GM19468 (cell line): Measurements from ENCODE around the gene INO80B.
A peak's percentile ranks its signal among the peaks of the same experiment; 100 is the strongest.
"Not testable (repeated sequence)": the region's sequence is repeated elsewhere in the genome, so short reads cannot be mapped to it uniquely, and the experiment has no call there.

Source experiments
- ATAC-seq: cut with Tn5 transposase; IDR thresholded peaks from one replicate; pipeline ENCODE4 v1.9.1; 2021; ENCODE audit warnings: mild to moderate bottlenecking, moderate library complexity, moderate number of reproducible peaks; ENCODE audit not compliant: unreplicated experiment; ENCODE audit errors: extremely low read depth

Gene INO80B

DNA sequence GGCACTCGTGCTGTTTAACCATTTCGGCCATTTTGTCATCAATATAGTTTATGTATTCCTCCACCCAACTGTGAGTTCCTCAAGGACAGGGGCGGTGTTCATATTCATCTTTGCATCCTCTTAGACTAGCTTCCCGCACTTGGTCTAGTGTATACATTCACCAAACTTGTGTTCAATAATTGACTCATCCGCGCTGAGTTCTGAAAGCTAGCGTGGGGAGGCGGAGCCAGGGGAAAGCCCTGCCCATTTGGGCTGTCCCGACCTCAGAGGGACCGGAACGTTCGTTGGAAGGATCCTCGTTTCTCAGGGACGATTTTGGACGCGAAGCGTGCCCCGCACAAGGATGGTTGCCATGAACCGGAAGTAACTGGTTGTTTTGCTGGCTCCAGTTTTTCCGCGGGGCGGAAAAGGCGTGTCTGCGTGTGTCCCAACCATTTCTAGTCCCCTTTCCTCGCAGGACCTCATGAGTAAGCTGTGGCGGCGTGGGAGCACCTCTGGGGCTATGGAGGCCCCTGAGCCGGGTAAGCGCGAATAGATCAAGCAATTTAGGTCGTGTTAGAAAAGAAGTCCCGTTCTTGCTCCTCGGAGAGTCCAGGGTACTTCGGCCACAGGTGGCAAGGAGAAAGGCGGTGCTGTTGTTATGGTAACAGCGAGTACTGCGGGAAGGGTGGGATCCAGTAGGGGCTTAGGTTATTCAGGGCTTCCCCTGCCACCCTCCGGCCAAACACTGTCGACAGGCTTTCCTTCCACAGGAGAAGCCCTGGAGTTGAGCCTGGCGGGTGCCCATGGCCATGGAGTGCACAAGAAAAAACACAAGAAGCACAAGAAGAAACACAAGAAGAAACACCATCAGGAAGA is at the start of gene INO80B:
INO80B (plus strand) TSS at position 434 of the 858 bp plus-strand sequence; CDS start at position 464, 30 bp downstream.
- ATAC-seq: peak; percentile 29

GRCh38 chr2:74406035-74406434 is 48.9 kb upstream of the INO80B start:
- no peak for ATAC-seq

- no peak for ATAC-seq
Measured at GRCh38 chr2:74407682-74408081, 47.2 kb upstream of the INO80B start.

- no peak for ATAC-seq
Measured at GRCh38 chr2:74413001-74413698, 41.7 kb upstream of the INO80B start.

GRCh38 chr2:74414441-74414840 is 40.4 kb upstream of the INO80B start:
- no peak for ATAC-seq

DNA sequence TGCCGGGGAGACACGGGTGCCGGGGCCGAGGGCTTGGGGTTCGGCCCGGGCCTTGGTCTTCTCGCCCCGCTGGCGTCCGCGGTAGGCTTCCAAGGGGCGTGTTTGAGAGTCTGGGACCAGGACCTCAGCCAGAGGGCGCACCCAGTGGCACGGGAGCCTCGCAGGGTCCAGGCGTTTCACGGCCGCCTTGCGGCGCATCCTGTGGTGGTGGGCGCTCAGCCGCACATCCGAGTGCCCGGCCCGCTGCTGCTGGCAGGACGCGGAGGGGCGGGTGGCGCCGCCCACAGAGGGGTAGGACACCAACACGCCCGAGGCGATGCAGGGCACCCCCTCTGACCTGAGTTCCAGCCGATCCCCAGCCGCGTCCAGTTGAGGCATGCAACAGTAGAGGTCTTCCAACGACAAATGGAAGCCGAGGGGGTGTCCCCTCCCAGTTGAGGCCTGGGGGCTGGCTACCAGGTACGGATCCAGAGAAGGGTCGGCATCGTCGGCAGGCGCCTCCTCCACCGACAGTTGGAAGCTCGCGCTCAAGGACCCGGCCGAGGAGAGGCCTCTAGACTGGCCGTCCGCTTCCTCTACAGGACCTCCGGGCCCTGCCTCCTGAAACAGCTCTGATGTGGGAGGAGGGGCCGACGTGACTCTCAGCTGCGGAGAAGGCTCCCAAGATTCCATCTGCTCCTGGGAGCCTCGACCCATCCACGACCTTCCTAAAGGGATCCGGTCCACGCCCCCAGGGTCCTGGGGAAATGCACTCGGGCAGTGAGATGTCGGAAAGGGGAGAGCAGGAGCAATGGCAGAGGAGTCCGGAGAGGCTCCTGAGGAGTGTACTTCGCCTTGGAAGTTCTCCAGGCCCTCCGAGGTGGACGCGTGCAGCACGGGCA is 39.8 kb upstream of the INO80B start:
- no peak for ATAC-seq

DNA sequence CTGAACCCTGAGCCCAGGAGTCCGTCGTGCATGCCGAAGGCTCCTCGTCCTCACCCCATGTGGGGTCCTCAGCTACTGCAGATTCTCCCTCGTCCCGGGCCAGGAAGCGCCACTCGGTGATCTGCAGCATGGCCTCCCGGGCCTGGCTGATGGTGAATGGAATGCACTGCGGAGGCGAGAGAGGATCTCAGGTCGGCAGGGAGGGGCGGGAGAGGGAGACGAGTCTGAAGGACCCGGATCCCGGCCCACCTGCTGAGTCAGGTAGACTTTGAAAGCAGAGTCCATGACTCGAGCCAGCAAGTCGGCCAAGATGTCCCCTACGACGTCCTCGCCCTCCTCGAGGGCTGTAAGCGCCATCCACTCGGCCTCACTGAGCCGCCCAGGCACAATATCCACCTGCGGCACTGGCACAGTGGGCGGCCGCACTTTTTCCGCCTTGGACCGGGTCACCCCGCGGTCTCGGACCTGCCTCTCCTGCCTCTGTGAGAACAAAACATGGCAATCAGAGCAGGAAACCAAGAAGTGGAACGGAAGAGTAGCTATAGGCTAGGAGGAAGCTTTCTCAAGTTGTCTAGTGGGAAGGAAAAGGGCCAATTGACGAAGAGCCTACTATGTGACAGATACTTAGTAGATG is 39.0 kb upstream of the INO80B start:
- ATAC-seq: no peak

DNA sequence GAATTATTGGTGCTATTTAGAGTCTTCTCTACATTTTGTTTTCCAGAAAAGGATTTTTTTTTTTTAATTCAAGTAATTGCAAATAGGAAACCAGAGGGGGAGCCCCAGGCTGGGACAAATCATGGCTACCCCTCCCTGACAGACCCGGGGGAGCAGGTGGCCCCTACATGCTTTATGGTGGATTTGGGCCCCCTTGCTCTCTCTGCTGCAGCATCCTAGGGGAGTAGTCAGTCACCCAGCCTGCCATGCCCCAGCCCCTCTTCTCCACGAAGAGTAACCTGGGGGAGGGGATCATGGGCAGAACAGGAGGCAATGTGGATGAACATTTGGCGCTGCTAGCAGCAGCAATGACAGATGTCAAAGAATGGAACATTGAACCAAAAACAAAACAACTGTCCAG is 38.1 kb upstream of the INO80B start:
- no peak for ATAC-seq

DNA sequence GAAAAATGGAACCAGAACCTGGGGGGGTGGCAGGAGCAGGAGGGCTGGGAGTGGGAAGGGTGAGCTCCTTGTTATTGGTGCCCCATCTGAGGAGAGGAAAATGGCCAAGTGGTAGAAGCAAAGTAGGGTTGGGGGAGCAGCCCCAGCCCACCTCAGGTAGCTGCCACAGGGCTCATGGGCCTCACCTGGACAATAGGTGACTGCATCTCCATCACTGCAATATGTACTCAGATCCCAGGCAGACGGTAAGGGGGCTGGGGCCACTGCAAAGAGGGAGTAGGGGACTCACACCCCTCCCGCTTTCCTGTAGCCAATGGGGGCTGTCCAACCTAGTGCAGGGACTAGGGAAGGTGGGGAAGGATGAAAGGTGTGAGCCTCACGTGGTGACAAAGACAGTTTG is 37.7 kb upstream of the INO80B start:
- no peak for ATAC-seq

GRCh38 chr2:74417763-74418162 is 37.1 kb upstream of the INO80B start:
- ATAC-seq: no peak

GRCh38 chr2:74418312-74418711 is 36.6 kb upstream of the INO80B start:
- no peak for ATAC-seq

DNA sequence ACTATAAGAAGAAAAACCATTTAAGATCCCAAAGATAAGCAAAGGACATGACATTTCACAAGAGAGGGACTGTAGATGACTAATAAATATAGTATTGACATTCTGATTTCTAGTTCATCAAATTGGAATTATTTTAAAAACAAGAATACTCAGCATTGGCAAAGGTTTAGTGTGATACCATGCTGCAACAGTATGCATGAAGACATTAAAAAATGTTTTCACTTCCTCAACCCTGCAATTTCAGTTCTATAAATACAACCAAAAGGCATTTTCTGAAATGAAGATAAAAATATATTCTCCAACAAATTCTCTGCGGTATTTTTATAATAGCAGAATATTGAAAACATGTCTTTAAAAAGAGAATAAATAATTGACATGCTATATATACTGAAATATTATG is 35.5 kb upstream of the INO80B start:
- ATAC-seq: no peak

DNA sequence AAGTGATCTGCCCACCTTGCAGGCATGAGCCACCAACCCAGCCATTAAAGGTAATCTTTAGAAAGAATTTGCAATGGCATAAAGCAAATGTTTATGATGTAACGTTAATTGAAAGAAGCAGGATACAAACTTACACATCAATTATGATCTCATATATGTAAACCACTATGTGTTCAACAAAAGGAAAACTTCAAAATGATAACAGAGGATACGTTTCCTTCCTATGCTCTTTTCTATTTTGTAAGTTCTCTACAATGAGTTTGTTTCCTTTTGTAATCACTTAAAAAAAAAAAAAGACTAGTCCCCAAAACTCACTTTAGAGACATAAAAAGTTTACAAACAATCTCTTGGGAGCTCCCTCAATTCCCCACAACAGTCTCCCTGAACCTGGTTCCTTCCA is 34.9 kb upstream of the INO80B start:
- ATAC-seq: no peak

DNA sequence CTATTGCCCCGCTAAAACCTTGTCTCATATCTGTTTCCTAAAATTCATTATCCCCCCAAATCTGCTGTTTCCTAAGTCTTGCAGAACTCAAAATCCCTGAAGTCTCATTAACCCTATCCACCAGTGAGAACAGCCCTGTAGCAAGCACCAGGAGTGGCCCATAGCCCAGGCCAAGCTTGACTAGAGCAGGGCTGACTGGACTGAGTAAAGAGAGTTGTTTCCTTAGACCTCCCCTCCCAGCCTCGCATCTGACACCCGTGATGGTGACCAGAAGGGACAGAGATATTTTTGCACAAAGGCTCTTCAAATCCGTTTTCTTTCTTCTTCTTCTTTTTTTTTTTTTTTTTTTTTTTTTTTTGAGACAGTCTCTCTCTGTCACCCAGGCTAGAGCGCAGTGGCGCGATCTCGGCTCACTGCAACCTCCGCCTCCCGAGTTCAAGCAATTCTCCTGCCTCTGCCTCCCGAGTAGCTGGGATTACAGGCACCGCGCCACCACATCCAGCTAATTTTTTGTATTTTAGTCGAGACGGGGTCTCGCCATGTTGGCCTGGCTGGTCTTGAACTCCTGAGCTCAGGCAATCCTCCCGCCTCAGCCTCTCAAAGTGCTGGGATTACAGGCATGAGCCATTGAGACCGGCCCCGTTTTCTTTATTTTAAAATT is 34.3 kb upstream of the INO80B start:
- ATAC-seq: not testable (repeated sequence)

GRCh38 chr2:74421221-74421870 is 33.5 kb upstream of the INO80B start, which contains the start of the genes C2orf81 and WDR54:
Gene C2orf81, minus strand, starts transcription at chr2:74421619. Its CDS starts 59 bp downstream, at chr2:74421560.
Gene WDR54, plus strand, starts transcription at chr2:74421730. Its CDS starts 424 bp downstream, at chr2:74422154.
- peak; percentile 89 for ATAC-seq

DNA sequence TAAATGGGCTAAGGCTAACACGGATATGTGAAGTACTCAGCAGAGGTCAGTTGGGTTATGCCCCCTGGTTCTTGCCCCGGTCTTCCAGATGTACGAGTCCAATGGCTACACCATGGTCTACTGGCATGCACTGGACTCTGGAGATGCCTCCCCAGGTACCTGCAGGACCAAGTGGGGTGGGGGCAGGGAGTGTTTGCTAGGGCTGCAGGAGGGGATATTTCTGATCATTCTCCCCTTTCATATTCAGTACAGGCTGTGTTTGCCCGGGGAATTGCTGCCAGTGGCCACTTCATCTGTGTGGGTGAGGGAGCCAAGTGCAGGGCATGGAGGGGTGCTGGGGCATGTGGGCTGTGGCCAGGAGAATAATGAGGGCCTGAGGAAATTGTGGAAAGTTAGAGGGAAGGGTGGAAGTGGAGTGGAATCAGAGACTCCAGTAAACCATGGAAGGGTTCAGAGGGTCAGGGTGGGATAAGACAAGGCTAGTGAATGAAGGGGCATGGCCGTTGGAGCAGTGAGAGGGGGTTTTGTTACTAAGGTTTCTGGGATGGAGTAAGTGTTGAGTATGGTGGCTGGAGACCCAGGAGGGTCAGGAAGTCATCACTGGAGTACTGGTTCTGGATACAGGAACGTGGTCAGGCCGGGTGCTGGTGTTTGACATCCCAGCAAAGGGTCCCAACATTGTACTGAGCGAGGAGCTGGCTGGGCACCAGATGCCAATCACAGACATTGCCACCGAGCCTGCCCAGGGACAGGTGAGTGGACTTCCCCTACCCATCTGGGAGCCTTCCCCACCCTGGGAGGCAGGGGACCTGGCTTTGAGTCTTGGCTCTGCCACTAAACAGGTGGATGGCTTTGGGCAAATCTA is 31.4 kb upstream of the INO80B start:
- no peak for ATAC-seq

DNA sequence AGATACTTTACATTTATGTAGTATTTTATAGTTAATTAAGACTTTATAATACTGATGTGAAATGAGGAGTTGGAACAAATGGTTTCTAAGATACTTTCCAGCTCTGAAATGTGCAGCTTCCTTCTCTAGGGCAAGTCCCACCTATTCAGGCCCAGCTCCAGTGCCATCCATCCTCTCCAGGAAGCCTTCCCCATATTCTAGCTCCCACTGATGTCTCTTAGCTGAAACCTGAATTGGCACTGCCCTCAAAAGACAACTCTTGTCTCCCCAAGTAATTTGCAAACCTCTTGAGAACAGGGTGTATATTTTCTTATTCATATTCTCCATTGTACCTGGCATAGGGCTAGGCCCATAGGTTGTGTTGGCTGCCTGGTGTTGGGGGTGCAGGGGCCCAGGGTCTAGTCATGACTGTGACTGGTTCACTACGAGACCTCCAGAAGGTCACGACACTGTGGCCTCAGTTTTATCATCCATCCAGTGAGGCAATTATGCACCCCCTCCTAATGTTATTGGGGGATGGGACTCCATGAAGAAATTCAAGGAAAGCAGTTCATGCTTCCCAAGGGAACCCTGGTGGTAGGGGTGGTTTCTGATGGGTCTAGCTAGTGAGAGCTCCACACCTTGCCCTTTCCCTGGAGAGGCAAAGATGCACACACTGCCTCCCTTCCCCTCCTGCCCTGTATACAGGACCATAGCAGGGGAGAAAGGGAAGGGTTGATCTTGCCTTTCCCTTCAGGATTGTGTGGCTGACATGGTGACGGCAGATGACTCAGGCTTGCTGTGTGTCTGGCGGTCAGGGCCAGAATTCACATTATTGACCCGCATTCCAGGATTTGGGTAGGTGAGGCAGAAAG is 30.5 kb upstream of the INO80B start:
- no peak for ATAC-seq
